Measurements from ENCODE around the gene COLEC11. TPM values are rescaled to one million over a fixed set of nuclear protein-coding genes. Genes with fewer than 3 reads are reported as not detected.
"Not testable (repeated sequence)": the region's sequence is repeated elsewhere in the genome, so short reads cannot be mapped to it uniquely, and the experiment has no call there.

The COLEC11 gene
- total and polyA plus RNA-seq, 10 donors: 0.64 to 8.0 (median 3.1) TPM

GRCh38 chr2:3608373-3609278, 13.7 kb downstream of the COLEC11 start:
- intact Hi-C loops (cut with DNase I; ENCODE audit: low total_unique reads): no loop called here
- H3K4me3 ChIP-seq: no peak overlapping the region
- peaks cover 0 to 8% (median 1%) of the 10 kb centered on the region in 8 donors for H3K9me3 ChIP-seq
- H3K4me1 ChIP-seq: no peaks in the 10 kb centered on the region
- DNase-seq: peak; percentile 43
- no peak for TF ChIP-seq CTCF (IDR thresholded peaks at IDR 0.05 in 8 of 11, conservative IDR thresholded peaks at IDR 0.05 in 3 of 11)
- TF ChIP-seq POLR2AphosphoS5 (IDR thresholded peaks at IDR 0.05): no peak
- TF ChIP-seq POLR2A (IDR thresholded peaks at IDR 0.05): no peak
- H3K27me3 ChIP-seq (replicated peaks in 1 of 7): no peaks in the 10 kb centered on the region
- 81 to 84% (median 82%) methylated on average over 19 of the region's 19 CpGs for WGBS, 5 donors
- H3K27ac ChIP-seq: no peak overlapping the region
- H3K36me3 ChIP-seq: no peaks in the 10 kb centered on the region

- peaks cover 0 to 15% (median 7%) of the 10 kb centered on the region in 8 donors for H3K9me3 ChIP-seq
- peak; percentile 60 for DNase-seq
- H3K4me3 ChIP-seq; H3K27me3 ChIP-seq (replicated peaks in 1 of 7); intact Hi-C loops (cut with DNase I; ENCODE audit: low total_unique reads); H3K4me1 ChIP-seq; H3K27ac ChIP-seq; H3K36me3 ChIP-seq: not testable (repeated sequence)
- 58 to 79% (median 66%) methylated on average over 4 of the region's 4 CpGs for WGBS, 5 donors
Measured at GRCh38 chr2:3609279-3609673, 14.4 kb downstream of the COLEC11 start.

GRCh38 chr2:3610415-3610814, 15.5 kb downstream of the COLEC11 start:
- H3K36me3 ChIP-seq: no peaks in the 10 kb centered on the region
- no peak for TF ChIP-seq POLR2AphosphoS5 (IDR thresholded peaks at IDR 0.05)
- no peak for TF ChIP-seq POLR2A (IDR thresholded peaks at IDR 0.05)
- no peak for TF ChIP-seq CTCF (IDR thresholded peaks at IDR 0.05 in 8 of 11, conservative IDR thresholded peaks at IDR 0.05 in 3 of 11)

GRCh38 chr2:3610881-3611505, 16.1 kb downstream of the COLEC11 start:
- H3K36me3 ChIP-seq: no peaks in the 10 kb centered on the region
- WGBS, 5 donors: 74 to 85% (median 82%) methylated on average over 23 of the region's 23 CpGs
- H3K27me3 ChIP-seq (replicated peaks in 1 of 7): no peaks in the 10 kb centered on the region
- intact Hi-C loops (cut with DNase I; ENCODE audit: low total_unique reads): no loop called here
- DNase-seq: peak; percentile 50
- no peak overlapping the region for H3K27ac ChIP-seq
- H3K4me3 ChIP-seq: no peak overlapping the region
- H3K9me3 ChIP-seq: peaks cover 0 to 32% (median 23%) of the 10 kb centered on the region in 8 donors
- no peaks in the 10 kb centered on the region for H3K4me1 ChIP-seq
- TF ChIP-seq POLR2AphosphoS5 (IDR thresholded peaks at IDR 0.05) (no peak), CTCF (IDR thresholded peaks at IDR 0.05 in 8 of 11, conservative IDR thresholded peaks at IDR 0.05 in 3 of 11) (no peak), POLR2A (IDR thresholded peaks at IDR 0.05) (no peak)

More at GRCh38 chr2:3610415-3610814, 15.5 kb downstream of the COLEC11 start:
- intact Hi-C loops (cut with DNase I; ENCODE audit: low total_unique reads): no loop called here
- H3K4me3 ChIP-seq: no peak overlapping the region
- H3K27me3 ChIP-seq (replicated peaks in 1 of 7): no peaks in the 10 kb centered on the region
- peaks cover 0 to 26% (median 19%) of the 10 kb centered on the region in 8 donors for H3K9me3 ChIP-seq
- no peak overlapping the region for H3K27ac ChIP-seq
- peak; percentile 46 for DNase-seq
- 82 to 92% (median 88%) methylated on average over 9 of the region's 9 CpGs for WGBS, 5 donors
- no peaks in the 10 kb centered on the region for H3K4me1 ChIP-seq

Measured in spleen (tissue), 11 donors.